Measurements from ENCODE around the gene DTNBP1. TPM values are rescaled to one million over a fixed set of nuclear protein-coding genes. Genes with fewer than 3 reads are reported as not detected.

The DTNBP1 gene
- total RNA-seq, 2 donors from 2014 or later = 9.0 to 14.1 TPM

GRCh38 chr6:15678514-15678913, 15.7 kb upstream of the DTNBP1 start:
- Histone ChIP-seq H3K4me1 (replicated peaks) (no peaks in the 10 kb centered on the region), H3K27me3 (replicated peaks; ENCODE audit: insufficient read depth) (no peaks in the 10 kb centered on the region), H3K27ac (no peak overlapping the region), H3K36me3 (no peaks in the 10 kb centered on the region), H3K4me3 (no peak overlapping the region), H3K9me3 (no peaks in the 10 kb centered on the region)
- intact Hi-C loops (cut with DNase I) = no loop called here
- TF ChIP-seq POLR2A (IDR thresholded peaks at IDR 0.05) (no peak), POLR2AphosphoS5 (IDR thresholded peaks at IDR 0.05) (no peak)
- TF ChIP-seq, protein P1, sequence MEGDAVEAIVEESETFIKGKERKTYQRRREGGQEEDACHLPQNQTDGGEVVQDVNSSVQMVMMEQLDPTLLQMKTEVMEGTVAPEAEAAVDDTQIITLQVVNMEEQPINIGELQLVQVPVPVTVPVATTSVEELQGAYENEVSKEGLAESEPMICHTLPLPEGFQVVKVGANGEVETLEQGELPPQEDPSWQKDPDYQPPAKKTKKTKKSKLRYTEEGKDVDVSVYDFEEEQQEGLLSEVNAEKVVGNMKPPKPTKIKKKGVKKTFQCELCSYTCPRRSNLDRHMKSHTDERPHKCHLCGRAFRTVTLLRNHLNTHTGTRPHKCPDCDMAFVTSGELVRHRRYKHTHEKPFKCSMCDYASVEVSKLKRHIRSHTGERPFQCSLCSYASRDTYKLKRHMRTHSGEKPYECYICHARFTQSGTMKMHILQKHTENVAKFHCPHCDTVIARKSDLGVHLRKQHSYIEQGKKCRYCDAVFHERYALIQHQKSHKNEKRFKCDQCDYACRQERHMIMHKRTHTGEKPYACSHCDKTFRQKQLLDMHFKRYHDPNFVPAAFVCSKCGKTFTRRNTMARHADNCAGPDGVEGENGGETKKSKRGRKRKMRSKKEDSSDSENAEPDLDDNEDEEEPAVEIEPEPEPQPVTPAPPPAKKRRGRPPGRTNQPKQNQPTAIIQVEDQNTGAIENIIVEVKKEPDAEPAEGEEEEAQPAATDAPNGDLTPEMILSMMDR (IDR thresholded peaks at IDR 0.05) = no peak
- DNase-seq (ENCODE audit: low spot score) = no peak

DNA sequence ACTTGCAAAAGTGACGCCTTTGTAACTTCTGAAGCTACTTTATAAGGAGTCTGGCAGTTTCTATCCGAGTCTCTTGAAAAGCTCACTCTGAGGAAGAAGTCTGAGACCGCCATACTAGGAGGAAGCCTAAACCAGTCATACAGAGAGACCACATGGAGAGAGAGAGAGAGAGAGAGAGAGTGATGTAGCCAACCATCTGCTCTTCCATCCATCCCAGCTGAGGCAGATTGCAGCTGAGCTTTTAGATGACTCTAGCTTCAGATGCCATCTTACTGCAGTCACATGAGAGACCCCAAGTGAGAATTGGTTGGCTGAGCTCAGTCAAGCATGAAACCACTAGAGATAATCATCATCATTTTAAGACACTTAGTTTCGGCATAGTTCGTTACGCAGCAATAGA, 15.0 kb upstream of the DTNBP1 start:
- no peaks in the 10 kb centered on the region for H3K9me3 ChIP-seq
- no peaks in the 10 kb centered on the region for H3K27me3 ChIP-seq (replicated peaks; ENCODE audit: insufficient read depth)
- H3K36me3 ChIP-seq = no peaks in the 10 kb centered on the region
- TF ChIP-seq, protein P1 (IDR thresholded peaks at IDR 0.05) = no peak
- TF ChIP-seq POLR2AphosphoS5 (IDR thresholded peaks at IDR 0.05) (no peak), POLR2A (IDR thresholded peaks at IDR 0.05) (no peak)
- H3K4me1 ChIP-seq (replicated peaks) = no peaks in the 10 kb centered on the region
- no peak overlapping the region for H3K27ac ChIP-seq
- no peak for DNase-seq (ENCODE audit: low spot score)
- 96% methylated on average over 6 of the region's 6 CpGs for WGBS
- H3K4me3 ChIP-seq = no peak overlapping the region
- intact Hi-C loops (cut with DNase I) = no loop called here

- no peaks in the 10 kb centered on the region for H3K9me3 ChIP-seq
- no peaks in the 10 kb centered on the region for H3K27me3 ChIP-seq (replicated peaks; ENCODE audit: insufficient read depth)
- WGBS = 89% methylated on average over 3 of the region's 3 CpGs
- TF ChIP-seq POLR2A (IDR thresholded peaks at IDR 0.05) (no peak), POLR2AphosphoS5 (IDR thresholded peaks at IDR 0.05) (no peak)
- TF ChIP-seq, protein P1 (IDR thresholded peaks at IDR 0.05) = no peak
- intact Hi-C loops (cut with DNase I) = no loop called here
- H3K27ac ChIP-seq = no peak overlapping the region
- H3K4me1 ChIP-seq (replicated peaks) = no peaks in the 10 kb centered on the region
- no peak overlapping the region for H3K4me3 ChIP-seq
- DNase-seq (ENCODE audit: low spot score) = no peak
- no peaks in the 10 kb centered on the region for H3K36me3 ChIP-seq
Measured at GRCh38 chr6:15675536-15676220, 12.8 kb upstream of the DTNBP1 start.

DNA sequence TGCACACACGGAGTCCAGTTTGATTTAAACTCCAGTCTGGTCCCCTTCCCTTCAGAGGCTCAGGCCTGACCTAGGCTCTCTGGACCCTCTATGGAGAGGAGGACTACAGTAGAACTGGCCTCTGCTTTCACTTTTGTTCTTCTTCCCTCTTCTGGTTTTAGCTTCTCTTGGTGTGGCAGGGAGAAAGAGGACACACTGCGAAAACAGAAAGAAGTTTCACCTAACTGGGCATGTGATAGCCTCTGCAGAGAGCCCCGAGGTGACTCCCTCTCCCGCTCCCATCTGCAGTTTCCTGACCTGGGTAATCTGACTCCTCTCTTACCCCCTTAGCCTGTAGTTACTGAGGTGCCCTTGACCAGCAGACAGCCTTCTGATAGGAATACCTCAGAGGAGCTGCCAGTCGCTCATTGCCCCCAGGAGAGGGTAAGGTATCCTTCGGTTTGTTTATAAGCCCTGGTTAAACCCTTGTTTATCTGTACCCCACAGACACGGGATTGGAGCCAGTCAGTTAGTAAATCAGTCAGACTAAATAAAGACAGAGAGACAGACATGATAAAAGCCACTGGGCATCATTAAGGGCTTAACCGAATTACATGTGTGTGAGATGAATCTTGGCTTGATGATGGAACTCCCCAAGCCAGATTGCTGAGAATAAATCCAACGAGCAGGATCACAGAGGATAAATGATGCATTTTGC, 12.0 kb upstream of the DTNBP1 start:
- WGBS = 78% methylated on average over 9 of the region's 9 CpGs
- Histone ChIP-seq H3K27ac (no peak overlapping the region), H3K4me3 (no peak overlapping the region)

More for the DNA sequence above, 12.0 kb upstream of the DTNBP1 start:
- DNase-seq (ENCODE audit: low spot score) = no peak
- Histone ChIP-seq H3K27me3 (replicated peaks; ENCODE audit: insufficient read depth) (no peaks in the 10 kb centered on the region), H3K36me3 (no peaks in the 10 kb centered on the region), H3K9me3 (no peaks in the 10 kb centered on the region), H3K4me1 (replicated peaks) (no peaks in the 10 kb centered on the region)
- intact Hi-C loops (cut with DNase I) = no loop called here
- no peak for TF ChIP-seq POLR2A (IDR thresholded peaks at IDR 0.05)
- no peak for TF ChIP-seq POLR2AphosphoS5 (IDR thresholded peaks at IDR 0.05)
- TF ChIP-seq, protein P1 (IDR thresholded peaks at IDR 0.05) = no peak

All from prostate gland (tissue), 2 donors.